GM12878 (cell line): ENCODE results near the gene CELSR2. TPM values are rescaled to one million over a fixed set of nuclear protein-coding genes. Genes with fewer than 3 reads are reported as not detected.

Experiments used
- ATAC-seq: fragments of 200-7000 bp; cut with Tn5 transposase; 3 replicates; pipeline ENCODE4 v1.9.1; 2020; ENCODE audit warnings: mild to moderate bottlenecking, moderate library complexity
- BruUV-seq: library from RNA; stranded (reverse); fragments of 400-500 nt; replicated peaks from 2 replicates; lab custom pipeline; 2021; lab: Mats Ljungman, UMichigan
- CTCF ChIA-PET: fragments of 300-600 bp; sonication (Branson Sonifier 250); formaldehyde crosslinking; extraction: SDS; loops from one replicate; lab custom pipeline; 2021; ENCODE audit warnings: inconsistent platforms; lab: Yijun Ruan, JAX
- POLR2A ChIA-PET: fragments of 350-600 bp; formaldehyde crosslinking; extraction: SDS; loops from one replicate; lab custom pipeline; 2021; ENCODE audit warnings: inconsistent platforms; lab: Charles Lee
- RAD21 ChIA-PET: fragments of 300-600 bp; sonication (Branson Sonifier 250); formaldehyde crosslinking; loops from one replicate; lab custom pipeline; 2023; ENCODE audit warnings: antibody characterized with exemption; ENCODE audit not compliant: unreplicated experiment; lab: Charles Lee
- SMC1A ChIA-PET: fragments of 300-600 bp; sonication (Branson Sonifier 250); formaldehyde crosslinking; loops from one replicate; lab custom pipeline; 2023; ENCODE audit not compliant: unreplicated experiment, uncharacterized antibody; lab: Charles Lee
- DNase-seq: peaks from one replicate; pipeline ENCODE4 v3.0.0-alpha.2; 2011; ENCODE audit warnings: low read depth, low spot score
- FAIRE-seq: peaks from 3 replicates; lab custom pipeline; 2011; peaks lifted over from hg19 to GRCh38; lab: Jason Lieb, UNC
- H2AFZ ChIP-seq: 2 replicates; pipeline ENCODE4 v1.6.0; 2011; ENCODE audit warnings: low read depth, low read length, control low read depth; ENCODE audit not compliant: control insufficient read depth
- H3K27ac ChIP-seq: 2 replicates; pipeline ENCODE4 v1.5.1; 2011; ENCODE audit warnings: control low read depth; ENCODE audit not compliant: control insufficient read depth, insufficient read depth
- H3K27me3 ChIP-seq, 2 experiments: replicated peaks in 1 of 2; 2 replicates each; pipeline versions ENCODE4 v1.6.0 to v1.6.1; 2011; ENCODE audit warnings: low read length in 1 of 2; ENCODE audit not compliant: control insufficient read depth in 2 of 2, insufficient read depth in 2 of 2
- H3K36me3 ChIP-seq, 2 experiments: 2 replicates each; pipeline ENCODE4 v1.5.1; 2011; ENCODE audit warnings: low read length in 1 of 2; ENCODE audit not compliant: control insufficient read depth in 2 of 2, insufficient read depth in 2 of 2
- H3K4me1 ChIP-seq: 2 replicates; pipeline ENCODE4 v1.6.1; 2011; ENCODE audit warnings: mild to moderate bottlenecking, low read length, moderate library complexity, mixed read lengths; ENCODE audit not compliant: control insufficient read depth, insufficient read depth
- H3K4me2 ChIP-seq: 2 replicates; pipeline ENCODE4 v1.6.0; 2011; ENCODE audit warnings: control low read depth; ENCODE audit not compliant: control insufficient read depth, insufficient read depth
- H3K4me3 ChIP-seq: fragments of 200-600 bp; sonication (generic); 2 replicates; pipeline ENCODE4 v1.5.1; 2016
- H3K79me2 ChIP-seq: 2 replicates; pipeline ENCODE4 v1.6.0; 2011; ENCODE audit warnings: low read length; ENCODE audit not compliant: control insufficient read depth, insufficient read depth
- H3K9ac ChIP-seq: 2 replicates; pipeline ENCODE4 v1.8.0; 2011; ENCODE audit warnings: low read length, control low read depth, mixed read lengths; ENCODE audit not compliant: control insufficient read depth, insufficient read depth
- H3K9me3 ChIP-seq: replicated peaks from 3 replicates; pipeline ENCODE4 v1.5.1; 2011; ENCODE audit warnings: mild to moderate bottlenecking, low read length; ENCODE audit not compliant: control insufficient read depth, insufficient read depth
- H4K20me1 ChIP-seq: 2 replicates; pipeline ENCODE4 v1.6.0; 2011; ENCODE audit not compliant: control insufficient read depth, insufficient read depth
- CTCF ChIP-seq, 3 experiments: IDR thresholded peaks in 2 of 3; conservative IDR thresholded peaks in 1 of 3; 2 replicates each; pipeline ENCODE4 v1.5.1; 2011; ENCODE audit warnings: low read depth in 3 of 3, low read length in 3 of 3, mild to moderate bottlenecking in 3 of 3, control low read depth in 2 of 3, moderate library complexity in 2 of 3, inconsistent platforms in 1 of 3, mixed read lengths in 1 of 3; ENCODE audit not compliant: control insufficient read depth in 2 of 3, insufficient read depth in 1 of 3; ENCODE audit errors: extremely low read depth in 1 of 3
- HDGF ChIP-seq: fragments of 450-650 bp; IDR thresholded peaks from 2 replicates; pipeline ENCODE4 v1.6.1; 2016; ENCODE audit warnings: antibody characterized with exemption
- MTA2 ChIP-seq: fragments of 450-650 bp; IDR thresholded peaks from 2 replicates; pipeline ENCODE4 v1.6.1; 2016; ENCODE audit warnings: low read depth, mild to moderate bottlenecking, moderate library complexity
- MTA3 ChIP-seq: IDR thresholded peaks from 2 replicates; pipeline ENCODE4 v1.6.1; 2012; ENCODE audit warnings: low read length, inconsistent platforms, borderline replicate concordance
- MYB ChIP-seq: fragments of 150-350 bp; IDR thresholded peaks from 2 replicates; pipeline ENCODE4 v1.6.1; 2014; ENCODE audit warnings: mild to moderate bottlenecking, low read depth, low read length, borderline replicate concordance
- MYC ChIP-seq: IDR thresholded peaks from 2 replicates; pipeline ENCODE4 v1.6.1; 2011; ENCODE audit warnings: mild to moderate bottlenecking, low read length, moderate library complexity, inconsistent platforms; ENCODE audit not compliant: insufficient read depth, insufficient replicate concordance, insufficient read length, severe bottlenecking
- NFYA ChIP-seq: IDR thresholded peaks from 2 replicates; pipeline ENCODE4 v1.6.1; 2011; ENCODE audit warnings: low read depth, mild to moderate bottlenecking, low read length, improper control_type of control experiment, borderline replicate concordance
- PAX5 ChIP-seq: IDR thresholded peaks from 2 replicates; pipeline ENCODE4 v1.6.1; 2011; ENCODE audit warnings: low read depth, low read length, borderline replicate concordance
- POLR2A ChIP-seq: IDR thresholded peaks from 2 replicates; pipeline ENCODE4 v1.6.1; 2011; ENCODE audit warnings: low read depth, mild to moderate bottlenecking, low read length
- RCOR1 ChIP-seq: conservative IDR thresholded peaks from 2 replicates; pipeline ENCODE4 v1.6.1; 2012; ENCODE audit warnings: low read depth, low read length, improper control_type of control experiment
- STAT1 ChIP-seq: fragments of 450-650 bp; conservative IDR thresholded peaks from 2 replicates; pipeline ENCODE4 v1.6.1; 2014; ENCODE audit warnings: antibody characterized with exemption, mild to moderate bottlenecking
- SUPT20H ChIP-seq: IDR thresholded peaks from 2 replicates; pipeline ENCODE4 v1.6.1; 2011; ENCODE audit warnings: low read depth, mild to moderate bottlenecking, low read length, moderate library complexity, borderline replicate concordance; ENCODE audit not compliant: control insufficient read depth
- WRNIP1 ChIP-seq: IDR thresholded peaks from 2 replicates; pipeline ENCODE4 v1.6.1; 2011; ENCODE audit warnings: low read depth, low read length, improper control_type of control experiment, borderline replicate concordance
- YBX1 ChIP-seq: fragments of 450-650 bp; IDR thresholded peaks from 2 replicates; pipeline ENCODE4 v1.6.1; 2016; ENCODE audit warnings: antibody characterized with exemption
- ZBED1 ChIP-seq: IDR thresholded peaks from 2 replicates; pipeline ENCODE4 v1.6.1; 2016; ENCODE audit warnings: borderline replicate concordance
- ZNF207 ChIP-seq: fragments of 450-650 bp; IDR thresholded peaks from 2 replicates; pipeline ENCODE4 v1.6.1; 2014; ENCODE audit warnings: antibody characterized with exemption, mild to moderate bottlenecking, borderline replicate concordance
- ZNF592 ChIP-seq: fragments of 450-650 bp; IDR thresholded peaks from 2 replicates; pipeline ENCODE4 v1.6.1; 2017; ENCODE audit warnings: mild to moderate bottlenecking, moderate library complexity
- WGBS: methylation state at CpG from one replicate; pipeline ENCODE4 v1.1.6; 2016; ENCODE audit warnings: low lambda C conversion rate; ENCODE audit not compliant: insufficient replicate concordance, insufficient coverage; ENCODE audit errors: missing lambda C conversion rate; 5-methylcytosine and 5-hydroxymethylcytosine counted together
- in situ Hi-C: fragments of 300-500 bp; cut with MboI; formaldehyde crosslinking; loops from 9 replicates; pipeline ENCODE4 v1.14.3; 2018; ENCODE audit warnings: mixed read lengths
- intact Hi-C: fragments of 100-400 bp; cut with micrococcal nuclease; formaldehyde crosslinking; loops from one replicate; pipeline ENCODE4 v1.14.2; 2022; ENCODE audit not compliant: unreplicated experiment
- polyA plus RNA-seq, 11 experiments: library from polyadenylated mRNA; depleted of rRNA in 4 of 11; unstranded in 6 of 11; stranded (reverse) in 5 of 11; fragments of >200 nt; fragmentation: Nextera tagmentation in 4 of 11; fragmentation: Illumina TruSeq in 1 of 11; extraction: Ambion mirVana in 4 of 11; extraction: Trizol in 1 of 11; gene quantifications; 1 replicate in 1 of 11; 2 replicates in 10 of 11; pipeline versions ENCODE4 v1.2.1 to v1.2.3, GENCODE V29; 2011 to 2016; ENCODE audit warnings: inconsistent platforms in 2 of 11, missing spikeins in 2 of 11, low read depth in 1 of 11
- total RNA-seq, 4 experiments: library from RNA; depleted of rRNA in 3 of 4; stranded (reverse); fragments of >200 nt in 3 of 4; fragmentation: Illumina TruSeq in 1 of 4; extraction: Trizol in 1 of 4; gene quantifications; 2 replicates each; pipeline versions ENCODE4 v1.2.1 to v1.2.3, GENCODE V29; 2013 to 2021
- TF ChIP-seq, protein P1 (sequence below): IDR thresholded peaks from 2 replicates; pipeline ENCODE4 v1.6.1; 2012; ENCODE audit warnings: low read depth, low read length, improper control_type of control experiment

Gene CELSR2
- total and polyA plus RNA-seq, 10 of the 15 experiments (the other 5 are each of a cell fraction or from before 2014, with no cell fraction given): under 0.01 to 0.15 (median 0.04) TPM; not detected in 2

GRCh38 chr1:109299558-109300343, 50.4 kb downstream of the CELSR2 start:
- H3K4me2 ChIP-seq: no peak overlapping the region
- no peak overlapping the region for H3K27ac ChIP-seq
- ChIA-PET CTCF (no interaction called here), RAD21 (no interaction called here), POLR2A (no interaction called here), SMC1A (no interaction called here)
- FAIRE-seq (no peak), ATAC-seq (no peak), DNase-seq (no peak)
- H4K20me1 ChIP-seq: no peaks in the 10 kb centered on the region
- no peaks in the 10 kb centered on the region for H3K9me3 ChIP-seq
- no peaks in the 10 kb centered on the region for H3K79me2 ChIP-seq
- BruUV-seq: no TSS peak
- no peak overlapping the region for H2AFZ ChIP-seq
- in situ Hi-C loops (no loop called here), intact Hi-C loops (no loop called here)
- H3K4me3 ChIP-seq: no peak overlapping the region
- no peak overlapping the region for H3K9ac ChIP-seq
- 60% methylated on average over 20 of the region's 20 CpGs for WGBS
- H3K4me1 ChIP-seq: peaks cover 3% of the 10 kb centered on the region; the same call in 1 of the 2 replicates
- no peaks in the 10 kb centered on the region for H3K36me3 ChIP-seq
- H3K27me3 ChIP-seq: peaks cover 0 to 2% of the 10 kb centered on the region in 2 experiments
- TF ChIP-seq ZNF592 (no peak), MYC (no peak), ZBED1 (no peak), YBX1 (no peak), ZNF207 (no peak), MTA2 (no peak), NFYA (no peak), HDGF (no peak), WRNIP1 (no peak), STAT1 (no peak), RCOR1 (no peak), POLR2A (no peak), MTA3 (no peak), PAX5 (no peak), CTCF (IDR thresholded peaks at IDR 0.05 in 2 of 3, conservative IDR thresholded peaks at IDR 0.05 in 1 of 3; ENCODE audit: control insufficient read depth in 2 of 3, extremely low read depth in 1 of 3, insufficient read depth in 1 of 3, low read depth in 3 of 3, low read length in 3 of 3) (no peak), SUPT20H (no peak), MYB (no peak)
- TF ChIP-seq, protein P1, sequence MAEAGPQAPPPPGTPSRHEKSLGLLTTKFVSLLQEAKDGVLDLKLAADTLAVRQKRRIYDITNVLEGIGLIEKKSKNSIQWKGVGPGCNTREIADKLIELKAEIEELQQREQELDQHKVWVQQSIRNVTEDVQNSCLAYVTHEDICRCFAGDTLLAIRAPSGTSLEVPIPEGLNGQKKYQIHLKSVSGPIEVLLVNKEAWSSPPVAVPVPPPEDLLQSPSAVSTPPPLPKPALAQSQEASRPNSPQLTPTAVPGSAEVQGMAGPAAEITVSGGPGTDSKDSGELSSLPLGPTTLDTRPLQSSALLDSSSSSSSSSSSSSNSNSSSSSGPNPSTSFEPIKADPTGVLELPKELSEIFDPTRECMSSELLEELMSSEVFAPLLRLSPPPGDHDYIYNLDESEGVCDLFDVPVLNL: no peak
